HG03159 (cell line): Measurements from ENCODE around the gene ALDH1A1.

Experiments used
- ATAC-seq: cut with Tn5 transposase; IDR thresholded peaks from one replicate; pipeline ENCODE4 v1.9.1; 2021; ENCODE audit warnings: mild to moderate bottlenecking, moderate library complexity; ENCODE audit not compliant: unreplicated experiment

ALDH1A1 gene

GRCh38 chr9:72921888-72922654 is 30.8 kb downstream of the ALDH1A1 start:
- ATAC-seq, result no peak

GRCh38 chr9:72919246-72919945 is 33.5 kb downstream of the ALDH1A1 start:
- no peak for ATAC-seq

- no peak for ATAC-seq
Observed at GRCh38 chr9:72917892-72918509, 34.9 kb downstream of the ALDH1A1 start.

GRCh38 chr9:72915659-72916058 is 37.2 kb downstream of the ALDH1A1 start:
- ATAC-seq, result no peak

- ATAC-seq, result no peak
Observed at GRCh38 chr9:72914750-72915149, 38.1 kb downstream of the ALDH1A1 start.

GRCh38 chr9:72913382-72914009 is 39.4 kb downstream of the ALDH1A1 start:
- no peak for ATAC-seq

GRCh38 chr9:72912476-72913381 is 40.1 kb downstream of the ALDH1A1 start:
- no peak for ATAC-seq

GRCh38 chr9:72911816-72912215 is 41.0 kb downstream of the ALDH1A1 start:
- ATAC-seq, result no peak

GRCh38 chr9:72911247-72911775 is 41.5 kb downstream of the ALDH1A1 start:
- ATAC-seq, result no peak

GRCh38 chr9:72909428-72909827 is 43.4 kb downstream of the ALDH1A1 start:
- no peak for ATAC-seq

GRCh38 chr9:72907421-72907820 is 45.4 kb downstream of the ALDH1A1 start:
- ATAC-seq, result no peak

GRCh38 chr9:72906810-72907209 is 46.0 kb downstream of the ALDH1A1 start:
- no peak for ATAC-seq

GRCh38 chr9:72905514-72906480 is 47.1 kb downstream of the ALDH1A1 start:
- ATAC-seq, result no peak

GRCh38 chr9:72904267-72905093 is 48.4 kb downstream of the ALDH1A1 start:
- ATAC-seq, result no peak

- ATAC-seq, result no peak
Observed at GRCh38 chr9:72903103-72903502, 49.8 kb downstream of the ALDH1A1 start.

- no peak for ATAC-seq
Observed at GRCh38 chr9:72902268-72902667, 50.6 kb downstream of the ALDH1A1 start.

GRCh38 chr9:72899734-72900477 is 52.9 kb downstream of the ALDH1A1 start:
- ATAC-seq, result no peak
